ENCODE results near the gene CYTH1. TPM values are rescaled to one million over a fixed set of nuclear protein-coding genes. Genes with fewer than 3 reads are reported as not detected.

CYTH1 gene
- total RNA-seq, 4 donors from 2014 or later = 103 to 156 (median 142) TPM

DNA sequence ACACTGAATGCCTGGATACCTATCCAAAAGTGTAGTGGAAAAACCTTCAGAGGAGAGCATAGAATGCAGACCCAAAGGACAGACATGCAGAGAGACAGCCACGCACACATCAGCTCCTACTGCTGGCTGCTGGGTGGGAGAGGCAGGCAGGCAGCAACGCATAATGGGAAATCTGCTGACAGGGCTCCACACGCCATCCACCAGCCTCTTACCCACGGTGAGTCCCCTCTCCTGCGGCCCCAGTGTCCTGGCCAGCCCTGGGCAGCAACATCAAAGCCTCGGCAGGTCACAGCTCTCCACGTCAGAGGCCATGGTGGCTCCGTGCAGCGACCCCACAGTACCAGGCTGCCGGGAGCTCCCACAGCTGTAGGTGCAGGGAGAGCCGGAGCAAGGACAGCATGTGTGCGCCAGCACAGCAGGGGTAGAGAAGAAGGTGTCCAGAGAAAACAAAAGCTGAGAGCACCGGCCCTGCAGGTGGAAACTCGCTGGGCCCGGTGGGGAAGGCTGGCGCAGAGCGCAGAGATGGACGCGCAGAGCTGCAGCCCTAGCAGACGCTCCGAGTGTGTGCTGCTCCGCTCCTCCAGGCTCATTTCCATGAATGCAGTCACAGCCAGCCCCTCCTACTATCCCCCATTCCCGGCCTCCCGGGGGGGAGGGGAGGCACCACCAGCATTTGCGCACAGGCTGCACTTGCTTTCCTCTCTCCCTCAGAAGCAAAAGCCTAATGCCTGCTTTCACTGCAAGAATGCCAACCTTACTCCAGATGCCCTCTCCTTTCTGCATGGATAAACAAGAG is 58.9 kb downstream of the CYTH1 start:
- Histone ChIP-seq H3K27ac (peak overlapping the region; percentile 47 to 84 (median 73)), H3K4me3 (peak overlapping the region; percentile 8 to 46 (median 14)), H3K9me3 (no peaks in the 10 kb centered on the region), H3K36me3 (no peaks in the 10 kb centered on the region), H3K27me3 (no peaks in the 10 kb centered on the region), H3K4me1 (peaks cover 47 to 86% (median 67%) of the 10 kb centered on the region in 4 donors)
- intact Hi-C loops (cut with DNase I; ENCODE audit: low total_unique reads) (no loop called here), in situ Hi-C loops (cut with MboI; ENCODE audit: low pct_ligation_motif_present in 1 of 4, low pct_unique_long_range_greater_than_20kb in 1 of 4, low sequenced_read_pairs in 3 of 4) (loop anchor here in 1 of 4 donors (25.0 kb wide), 1 partner anchor 211 kb away; no protein-coding TSS in a partner anchor)
- 70% methylated on average over 25 of the region's 25 CpGs; no CpG with 5 or more reads in 1 of the 2 donors for WGBS, 2 donors (ENCODE audit: low coverage in 1 of 2)
- peak in 1 of 3 donors; percentile 71 for TF ChIP-seq POLR2AphosphoS5 (IDR thresholded peaks at IDR 0.05)
- no peak for TF ChIP-seq EP300 (IDR thresholded peaks at IDR 0.05; ENCODE audit: low read depth)
- DNase-seq = peak; percentile 41

DNA sequence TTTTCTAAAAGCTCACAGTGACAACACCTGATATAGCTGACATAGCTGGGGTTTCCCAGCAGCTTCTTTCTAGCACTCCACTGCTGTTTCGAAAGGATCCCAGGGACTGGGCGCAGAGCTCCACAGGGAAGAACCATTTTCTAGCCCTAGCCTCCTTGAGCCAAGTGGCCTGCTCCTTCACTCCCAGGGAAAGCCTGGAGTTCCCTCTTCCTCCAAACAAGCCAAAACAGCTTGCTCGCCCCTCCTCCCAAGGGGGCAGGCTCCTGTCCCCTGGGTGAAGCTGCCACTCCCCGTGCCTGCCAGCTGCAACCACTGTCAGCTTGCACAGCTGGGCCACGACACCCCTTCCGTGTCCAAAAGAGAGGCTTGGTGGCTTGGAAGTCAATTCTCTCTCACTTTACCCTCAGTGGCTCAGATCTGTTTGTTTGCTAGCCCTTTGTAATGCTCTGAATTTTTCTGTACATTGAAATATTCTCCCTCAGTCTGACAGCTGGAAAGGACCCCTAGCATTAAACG is 59.8 kb downstream of the CYTH1 start:
- WGBS, 2 donors (ENCODE audit: low coverage in 1 of 2) = 35 to 46% methylated on average over 4 to 7 of the region's 7 CpGs
- in situ Hi-C loops (cut with MboI; ENCODE audit: low pct_ligation_motif_present in 1 of 4, low pct_unique_long_range_greater_than_20kb in 1 of 4, low sequenced_read_pairs in 3 of 4) = loop anchor here in 1 of 4 donors (25.0 kb wide), 1 partner anchor 210 kb away; no protein-coding TSS in a partner anchor
- intact Hi-C loops (cut with DNase I; ENCODE audit: low total_unique reads) = no loop called here

DNA sequence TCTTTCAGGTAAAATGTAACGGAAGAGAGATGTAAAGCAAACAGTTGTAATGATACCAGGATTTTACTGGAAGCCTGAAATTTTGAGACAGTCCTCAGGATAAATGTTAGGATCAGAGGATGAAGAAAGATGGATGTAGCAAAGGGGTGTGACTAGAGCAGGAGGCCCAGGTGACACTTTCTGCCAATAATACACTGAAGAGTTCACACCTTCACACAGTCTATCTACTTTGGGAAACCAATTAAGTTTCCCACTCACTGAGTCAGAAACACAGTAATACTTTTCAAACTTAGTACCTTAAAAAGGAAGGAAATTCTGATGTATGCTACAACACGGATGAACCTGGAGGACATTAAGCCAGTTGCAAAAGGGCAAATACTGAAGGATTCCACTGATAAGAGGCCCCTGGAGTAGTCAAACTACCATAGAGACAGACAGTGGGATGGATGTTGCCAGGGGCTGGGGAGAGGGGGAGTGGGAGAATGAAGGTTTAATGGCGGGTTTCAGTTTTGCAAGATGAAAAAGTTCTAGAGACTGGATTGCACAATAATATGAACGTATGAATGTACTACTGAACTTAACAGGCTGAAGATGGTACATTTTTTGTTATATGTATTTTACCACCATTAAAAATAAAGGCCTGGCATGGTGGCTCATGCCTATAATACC is 62.3 kb downstream of the CYTH1 start:
- Histone ChIP-seq H3K36me3 (no peaks in the 10 kb centered on the region), H3K27me3 (no peaks in the 10 kb centered on the region), H3K4me3 (no peak overlapping the region), H3K27ac (peak overlapping the region in 2 of 4 donors; percentile 83 to 87), H3K4me1 (peaks cover 67 to 100% (median 92%) of the 10 kb centered on the region in 4 donors), H3K9me3 (no peaks in the 10 kb centered on the region)
- intact Hi-C loops (cut with DNase I; ENCODE audit: low total_unique reads) = no loop called here
- 55 to 74% methylated on average over 4 of the region's 4 CpGs for WGBS, 2 donors (ENCODE audit: low coverage in 1 of 2)
- TF ChIP-seq EP300 (IDR thresholded peaks at IDR 0.05; ENCODE audit: low read depth) = no peak
- no peak for TF ChIP-seq POLR2AphosphoS5 (IDR thresholded peaks at IDR 0.05)
- TF ChIP-seq, protein P1, sequence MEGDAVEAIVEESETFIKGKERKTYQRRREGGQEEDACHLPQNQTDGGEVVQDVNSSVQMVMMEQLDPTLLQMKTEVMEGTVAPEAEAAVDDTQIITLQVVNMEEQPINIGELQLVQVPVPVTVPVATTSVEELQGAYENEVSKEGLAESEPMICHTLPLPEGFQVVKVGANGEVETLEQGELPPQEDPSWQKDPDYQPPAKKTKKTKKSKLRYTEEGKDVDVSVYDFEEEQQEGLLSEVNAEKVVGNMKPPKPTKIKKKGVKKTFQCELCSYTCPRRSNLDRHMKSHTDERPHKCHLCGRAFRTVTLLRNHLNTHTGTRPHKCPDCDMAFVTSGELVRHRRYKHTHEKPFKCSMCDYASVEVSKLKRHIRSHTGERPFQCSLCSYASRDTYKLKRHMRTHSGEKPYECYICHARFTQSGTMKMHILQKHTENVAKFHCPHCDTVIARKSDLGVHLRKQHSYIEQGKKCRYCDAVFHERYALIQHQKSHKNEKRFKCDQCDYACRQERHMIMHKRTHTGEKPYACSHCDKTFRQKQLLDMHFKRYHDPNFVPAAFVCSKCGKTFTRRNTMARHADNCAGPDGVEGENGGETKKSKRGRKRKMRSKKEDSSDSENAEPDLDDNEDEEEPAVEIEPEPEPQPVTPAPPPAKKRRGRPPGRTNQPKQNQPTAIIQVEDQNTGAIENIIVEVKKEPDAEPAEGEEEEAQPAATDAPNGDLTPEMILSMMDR (IDR thresholded peaks at IDR 0.05) = no peak
- no peak for TF ChIP-seq POLR2A (IDR thresholded peaks at IDR 0.05)
- DNase-seq = no peak
- in situ Hi-C loops (cut with MboI; ENCODE audit: low pct_ligation_motif_present in 1 of 4, low pct_unique_long_range_greater_than_20kb in 1 of 4, low sequenced_read_pairs in 3 of 4) = loop anchor here in 1 of 4 donors (25.0 kb wide), 1 partner anchor 207 kb away; no protein-coding TSS in a partner anchor

More for the DNA sequence above, 59.8 kb downstream of the CYTH1 start:
- H3K27me3 ChIP-seq = no peaks in the 10 kb centered on the region
- peaks cover 54 to 95% (median 76%) of the 10 kb centered on the region in 4 donors for H3K4me1 ChIP-seq
- H3K36me3 ChIP-seq = no peaks in the 10 kb centered on the region
- peak overlapping the region in 1 of 4 donors; percentile 46 for H3K4me3 ChIP-seq
- H3K9me3 ChIP-seq = no peaks in the 10 kb centered on the region
- peak; percentile 63 for DNase-seq
- peak overlapping the region; percentile 47 to 84 (median 73) for H3K27ac ChIP-seq
- peak in 1 of 3 donors; percentile 22 for TF ChIP-seq POLR2AphosphoS5 (IDR thresholded peaks at IDR 0.05)
- TF ChIP-seq POLR2A (IDR thresholded peaks at IDR 0.05) = no peak
- TF ChIP-seq, protein P1 (IDR thresholded peaks at IDR 0.05) = no peak
- no peak for TF ChIP-seq EP300 (IDR thresholded peaks at IDR 0.05; ENCODE audit: low read depth)

- intact Hi-C loops (cut with DNase I; ENCODE audit: low total_unique reads) = no loop called here
Observed at GRCh38 chr17:78718575-78719208, 63.4 kb downstream of the CYTH1 start.

More at GRCh38 chr17:78718575-78719208, 63.4 kb downstream of the CYTH1 start:
- Histone ChIP-seq H3K4me3 (no peak overlapping the region), H3K9me3 (no peaks in the 10 kb centered on the region), H3K27ac (peak overlapping the region; percentile 11 to 87 (median 56)), H3K4me1 (peaks cover 67 to 97% (median 82%) of the 10 kb centered on the region in 4 donors), H3K27me3 (no peaks in the 10 kb centered on the region), H3K36me3 (no peaks in the 10 kb centered on the region)
- TF ChIP-seq, protein P1 (IDR thresholded peaks at IDR 0.05) = no peak
- TF ChIP-seq POLR2AphosphoS5 (IDR thresholded peaks at IDR 0.05) = no peak
- no peak for TF ChIP-seq EP300 (IDR thresholded peaks at IDR 0.05; ENCODE audit: low read depth)
- no peak for TF ChIP-seq POLR2A (IDR thresholded peaks at IDR 0.05)
- 50 to 68% methylated on average over 3 to 8 of the region's 8 CpGs for WGBS, 2 donors (ENCODE audit: low coverage in 1 of 2)
- DNase-seq = no peak
- in situ Hi-C loops (cut with MboI; ENCODE audit: low pct_ligation_motif_present in 1 of 4, low pct_unique_long_range_greater_than_20kb in 1 of 4, low sequenced_read_pairs in 3 of 4) = loop anchor here in 1 of 4 donors (25.0 kb wide), 1 partner anchor 206 kb away; no protein-coding TSS in a partner anchor
